HUDEP-2 (cell line): ENCODE data around the gene LRMDA.

ENCODE experiments used
- DNase-seq, 76 experiments: peaks; one replicate each; lab custom pipeline; 2025; ENCODE audit not compliant: unreplicated experiment in 76 of 76; lab: John Stamatoyannopoulos, UW

Gene LRMDA

GRCh38 chr10:76251841-76252671, 820.6 kb downstream of the LRMDA start:
- no peak for DNase-seq

GRCh38 chr10:76252733-76253132, 821.3 kb downstream of the LRMDA start:
- DNase-seq: no peak

GRCh38 chr10:76255241-76255640, 823.8 kb downstream of the LRMDA start:
- no peak for DNase-seq

- DNase-seq: no peak
These were observed 826.4 kb downstream of the LRMDA start for GRCh38 chr10:76257816-76258215.

- no peak for DNase-seq
These were observed 834.2 kb downstream of the LRMDA start for GRCh38 chr10:76265441-76266113.

- DNase-seq: no peak
These were observed 837.1 kb downstream of the LRMDA start for GRCh38 chr10:76268530-76268929.

- DNase-seq: no peak
These were observed 837.5 kb downstream of the LRMDA start for GRCh38 chr10:76268954-76269353.

GRCh38 chr10:76270464-76270863, 839.0 kb downstream of the LRMDA start:
- DNase-seq: no peak

- DNase-seq: no peak
These were observed 843.5 kb downstream of the LRMDA start for GRCh38 chr10:76274933-76275332.

GRCh38 chr10:76278811-76279460, 847.5 kb downstream of the LRMDA start:
- no peak for DNase-seq

GRCh38 chr10:76281659-76282058, 850.2 kb downstream of the LRMDA start:
- DNase-seq: no peak

GRCh38 chr10:76282061-76283025, 850.9 kb downstream of the LRMDA start:
- no peak for DNase-seq

- DNase-seq: no peak
These were observed 852.9 kb downstream of the LRMDA start for GRCh38 chr10:76284351-76284750.

GRCh38 chr10:76285012-76285411, 853.6 kb downstream of the LRMDA start:
- DNase-seq: no peak

- no peak for DNase-seq
These were observed 854.1 kb downstream of the LRMDA start for GRCh38 chr10:76285515-76285914.

- DNase-seq: no peak
These were observed 855.1 kb downstream of the LRMDA start for GRCh38 chr10:76286536-76286935.

- no peak for DNase-seq
These were observed 856.4 kb downstream of the LRMDA start for GRCh38 chr10:76287856-76288255.

GRCh38 chr10:76291175-76291574, 859.8 kb downstream of the LRMDA start:
- DNase-seq: no peak

- DNase-seq: no peak
These were observed 860.5 kb downstream of the LRMDA start for GRCh38 chr10:76291885-76292284.

GRCh38 chr10:76296957-76297356, 865.5 kb downstream of the LRMDA start:
- DNase-seq: no peak

GRCh38 chr10:76297358-76297757, 865.9 kb downstream of the LRMDA start:
- DNase-seq: no peak
